ENCODE measurements around the gene GIT1. TPM values are rescaled to one million over a fixed set of nuclear protein-coding genes. Genes with fewer than 3 reads are reported as not detected.
A peak's percentile ranks its signal among the peaks of the same experiment; 100 is the strongest.
"Not testable (repeated sequence)": the region's sequence is repeated elsewhere in the genome, so short reads cannot be mapped to it uniquely, and the experiment has no call there.

GIT1 gene
- total RNA-seq, 2 donors from 2014 or later: 45.0 to 47.4 TPM

GRCh38 chr17:29568331-29569244, 20.9 kb downstream of the GIT1 start, which contains the start of gene TP53I13:
TSS of gene TP53I13 (plus strand) at chr17:29568701. CDS start at chr17:29568759, 58 bp downstream.
- Mint-ChIP-seq H3K27me3 (ENCODE audit: low read depth) (no peaks in the 10 kb centered on the region), H3K4me1 (ENCODE audit: low read depth) (peaks cover 34% of the 10 kb centered on the region), H3K9me3 (no peaks in the 10 kb centered on the region), H3K36me3 (ENCODE audit: insufficient read depth in 2 of 2) (peaks cover 0 to 4% of the 10 kb centered on the region in 2 donors), H3K4me3 (peak within 1 kb of the TSS; percentile 93 to 95), H3K27ac (peak within 1 kb of the TSS; percentile 94)
- DNase-seq: peak; percentile 90 to 91
- ATAC-seq (replicated peaks in 1 of 2): peak; percentile 55 to 62

- H3K36me3 Mint-ChIP-seq (ENCODE audit: insufficient read depth in 2 of 2): peaks cover 0 to 4% of the 10 kb centered on the region in 2 donors
- H3K27me3 Mint-ChIP-seq (ENCODE audit: low read depth): no peaks in the 10 kb centered on the region
- DNase-seq: peak; percentile 89 to 92
- no peaks in the 10 kb centered on the region for H3K9me3 Mint-ChIP-seq
- peaks cover 36% of the 10 kb centered on the region for H3K4me1 Mint-ChIP-seq (ENCODE audit: low read depth)
- H3K4me3 Mint-ChIP-seq: peak overlapping the region; percentile 93 to 95
- ATAC-seq (replicated peaks in 1 of 2): peak; percentile 68 to 72
- peak overlapping the region; percentile 94 for H3K27ac Mint-ChIP-seq
Observed at GRCh38 chr17:29567554-29568330, 21.7 kb downstream of the GIT1 start.

- DNase-seq (no peak), ATAC-seq (replicated peaks in 1 of 2) (peak; percentile 28 to 33)
- Mint-ChIP-seq H3K27ac (no peak overlapping the region), H3K4me1 (ENCODE audit: low read depth) (peaks cover 38% of the 10 kb centered on the region), H3K4me3 (peak overlapping the region; percentile 93 to 95), H3K27me3 (ENCODE audit: low read depth) (no peaks in the 10 kb centered on the region), H3K9me3 (no peaks in the 10 kb centered on the region), H3K36me3 (ENCODE audit: insufficient read depth in 2 of 2) (peaks cover 0 to 4% of the 10 kb centered on the region in 2 donors)
Observed at GRCh38 chr17:29567304-29567553, 22.2 kb downstream of the GIT1 start.

GRCh38 chr17:29566473-29567303, 22.8 kb downstream of the GIT1 start, which contains the start of gene ABHD15:
TSS of gene ABHD15 (minus strand) at chr17:29567037. CDS start at chr17:29566966, 71 bp downstream.
- peaks cover 3 to 4% of the 10 kb centered on the region in 2 donors for H3K36me3 Mint-ChIP-seq (ENCODE audit: insufficient read depth in 2 of 2)
- peaks cover 38% of the 10 kb centered on the region for H3K4me1 Mint-ChIP-seq (ENCODE audit: low read depth)
- peak; percentile 81 to 82 for DNase-seq
- H3K4me3 Mint-ChIP-seq: peak within 1 kb of the TSS; percentile 93 to 95
- ATAC-seq (replicated peaks in 1 of 2): peak; percentile 52 to 59
- no peaks in the 10 kb centered on the region for H3K27me3 Mint-ChIP-seq (ENCODE audit: low read depth)
- H3K27ac Mint-ChIP-seq: peak within 1 kb of the TSS; percentile 77
- H3K9me3 Mint-ChIP-seq: no peaks in the 10 kb centered on the region

GRCh38 chr17:29565643-29566472, 23.6 kb downstream of the GIT1 start:
- peaks cover 34% of the 10 kb centered on the region for H3K4me1 Mint-ChIP-seq (ENCODE audit: low read depth)
- ATAC-seq (replicated peaks in 1 of 2) (peak; percentile 9 to 27), DNase-seq (peak; percentile 72 to 73)
- H3K27me3 Mint-ChIP-seq (ENCODE audit: low read depth): no peaks in the 10 kb centered on the region
- H3K9me3 Mint-ChIP-seq: no peaks in the 10 kb centered on the region
- H3K4me3 Mint-ChIP-seq: peak overlapping the region; percentile 93 to 95
- peaks cover 3 to 4% of the 10 kb centered on the region in 2 donors for H3K36me3 Mint-ChIP-seq (ENCODE audit: insufficient read depth in 2 of 2)
- peak overlapping the region; percentile 77 for H3K27ac Mint-ChIP-seq

GRCh38 chr17:29563816-29564215, 25.6 kb downstream of the GIT1 start:
- Mint-ChIP-seq H3K27me3 (ENCODE audit: low read depth) (no peaks in the 10 kb centered on the region), H3K9me3 (no peaks in the 10 kb centered on the region), H3K4me1 (ENCODE audit: low read depth) (peaks cover 28% of the 10 kb centered on the region), H3K4me3 (peak overlapping the region in 1 of 2 donors; percentile 14), H3K36me3 (ENCODE audit: insufficient read depth in 2 of 2) (peaks cover 2 to 3% of the 10 kb centered on the region in 2 donors), H3K27ac (no peak overlapping the region)
- ATAC-seq (replicated peaks in 1 of 2) (no peak), DNase-seq (no peak)

- Mint-ChIP-seq H3K27ac (no peak overlapping the region), H3K9me3 (no peaks in the 10 kb centered on the region), H3K27me3 (ENCODE audit: low read depth) (no peaks in the 10 kb centered on the region), H3K36me3 (ENCODE audit: insufficient read depth in 2 of 2) (peaks cover 2 to 3% of the 10 kb centered on the region in 2 donors), H3K4me1 (ENCODE audit: low read depth) (peaks cover 37% of the 10 kb centered on the region), H3K4me3 (no peak overlapping the region)
- DNase-seq (no peak), ATAC-seq (replicated peaks in 1 of 2) (no peak)
Observed at GRCh38 chr17:29562615-29563014, 26.8 kb downstream of the GIT1 start.

- Mint-ChIP-seq H3K9me3 (no peaks in the 10 kb centered on the region), H3K27ac (no peak overlapping the region), H3K36me3 (ENCODE audit: insufficient read depth in 2 of 2) (peaks cover 2 to 3% of the 10 kb centered on the region in 2 donors), H3K27me3 (ENCODE audit: low read depth) (no peaks in the 10 kb centered on the region), H3K4me1 (ENCODE audit: low read depth) (peaks cover 45% of the 10 kb centered on the region), H3K4me3 (no peak overlapping the region)
- no peak for ATAC-seq (replicated peaks in 1 of 2)
- no peak for DNase-seq
Observed at GRCh38 chr17:29561554-29562517, 27.6 kb downstream of the GIT1 start.

GRCh38 chr17:29560316-29560715, 29.1 kb downstream of the GIT1 start:
- Mint-ChIP-seq H3K27me3 (ENCODE audit: low read depth) (no peaks in the 10 kb centered on the region), H3K9me3 (no peaks in the 10 kb centered on the region), H3K4me3 (no peak overlapping the region), H3K36me3 (ENCODE audit: insufficient read depth in 2 of 2) (peaks cover 0 to 3% of the 10 kb centered on the region in 2 donors), H3K4me1 (ENCODE audit: low read depth) (peaks cover 39% of the 10 kb centered on the region), H3K27ac (no peak overlapping the region)
- no peak for ATAC-seq (replicated peaks in 1 of 2)
- DNase-seq: no peak

GRCh38 chr17:29559640-29560039, 29.8 kb downstream of the GIT1 start:
- peaks cover 0 to 3% of the 10 kb centered on the region in 2 donors for H3K36me3 Mint-ChIP-seq (ENCODE audit: insufficient read depth in 2 of 2)

GRCh38 chr17:29558139-29558538, 31.3 kb downstream of the GIT1 start:
- not testable (repeated sequence) for H3K36me3 Mint-ChIP-seq (ENCODE audit: insufficient read depth in 2 of 2); H3K9me3 Mint-ChIP-seq; DNase-seq; H3K4me3 Mint-ChIP-seq; ATAC-seq (replicated peaks in 1 of 2); H3K27me3 Mint-ChIP-seq (ENCODE audit: low read depth)
- Mint-ChIP-seq H3K27ac (peak overlapping the region; percentile 63), H3K4me1 (ENCODE audit: low read depth) (peaks cover 28% of the 10 kb centered on the region)

More at GRCh38 chr17:29559640-29560039, 29.8 kb downstream of the GIT1 start:
- DNase-seq: no peak
- H3K4me3 Mint-ChIP-seq: no peak overlapping the region
- no peak for ATAC-seq (replicated peaks in 1 of 2)
- H3K27ac Mint-ChIP-seq: no peak overlapping the region
- no peaks in the 10 kb centered on the region for H3K9me3 Mint-ChIP-seq
- H3K27me3 Mint-ChIP-seq (ENCODE audit: low read depth): no peaks in the 10 kb centered on the region
- H3K4me1 Mint-ChIP-seq (ENCODE audit: low read depth): peaks cover 36% of the 10 kb centered on the region
